GM18867 (cell line): ENCODE measurements around the gene UGT1A4.
"Not testable (repeated sequence)": the region's sequence is repeated elsewhere in the genome, so short reads cannot be mapped to it uniquely, and the experiment has no call there.

Experiments used
- ATAC-seq: cut with Tn5 transposase; IDR thresholded peaks from one replicate; pipeline ENCODE4 v1.9.1; 2021; ENCODE audit warnings: mild to moderate bottlenecking, moderate library complexity; ENCODE audit not compliant: unreplicated experiment

Gene UGT1A4

DNA sequence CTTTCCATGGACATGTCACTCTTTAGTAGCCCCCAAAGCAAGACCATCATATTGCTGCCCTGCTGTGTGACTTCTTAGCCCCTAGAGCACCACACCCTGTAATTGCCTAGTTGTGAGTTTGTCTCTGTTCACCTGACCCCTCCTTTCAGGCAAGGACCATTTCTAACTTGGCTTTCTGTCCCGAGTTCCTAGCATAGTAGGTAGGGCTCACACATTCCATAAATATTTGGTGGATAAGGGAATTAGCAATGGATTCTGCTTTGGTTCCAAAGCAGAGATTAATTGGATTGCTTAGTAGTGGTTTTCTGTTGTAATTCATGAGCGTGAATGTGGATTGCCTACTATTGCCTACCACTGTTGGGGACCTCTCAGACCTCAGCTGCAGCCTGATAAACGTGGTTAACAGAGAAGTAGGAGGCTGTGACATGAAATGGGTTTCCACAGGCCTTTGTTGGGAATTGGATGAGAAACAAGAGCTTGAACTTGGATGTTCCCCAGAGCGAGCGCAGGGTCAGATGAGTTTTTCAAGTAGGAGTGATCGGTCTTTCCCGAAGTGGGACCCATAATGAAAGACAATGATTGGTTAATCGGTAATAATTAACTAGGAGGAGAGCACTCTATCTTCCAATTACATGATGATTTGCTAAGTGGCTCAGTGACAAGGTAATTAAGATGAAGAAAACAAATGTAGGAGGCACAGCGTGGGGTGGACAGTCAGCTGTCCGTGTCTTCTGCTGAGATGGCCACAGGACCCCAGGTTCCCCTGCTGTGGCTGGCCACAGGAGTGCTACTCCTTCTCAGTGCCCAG, 28.1 kb downstream of the UGT1A4 start:
- ATAC-seq: no peak

DNA sequence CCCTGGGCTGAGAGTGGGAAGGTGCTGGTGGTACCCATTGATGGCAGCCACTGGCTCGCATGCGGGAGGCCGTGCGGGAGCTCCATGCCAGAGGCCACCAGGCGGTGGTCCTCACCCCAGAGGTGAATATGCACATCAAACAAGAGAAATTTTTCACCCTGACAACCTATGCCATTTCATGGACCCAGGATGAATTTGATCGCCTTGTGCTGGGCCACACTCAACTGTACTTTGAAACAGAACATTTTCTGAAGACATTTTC, 28.7 kb downstream of the UGT1A4 start:
- ATAC-seq: no peak

DNA sequence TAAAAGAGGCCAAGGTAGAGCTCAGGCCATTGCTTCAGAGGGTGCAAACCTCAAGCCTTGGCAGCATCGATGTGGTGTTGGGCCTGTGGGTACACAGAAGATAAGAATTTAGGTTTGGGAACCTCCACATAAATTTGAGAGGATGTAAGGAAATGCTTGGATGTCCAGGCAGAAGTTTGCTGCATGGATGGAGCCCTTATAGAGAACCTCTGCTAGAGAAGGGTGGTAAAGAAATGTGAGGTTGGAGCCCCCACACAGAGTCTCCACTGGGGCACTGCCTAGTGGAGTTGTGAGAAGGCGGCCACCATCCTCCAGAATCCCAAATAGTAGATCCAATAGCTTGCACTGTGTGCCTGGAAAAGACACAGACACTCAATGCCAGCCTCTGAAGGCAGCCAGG, 32.2 kb downstream of the UGT1A4 start:
- ATAC-seq: not testable (repeated sequence)

DNA sequence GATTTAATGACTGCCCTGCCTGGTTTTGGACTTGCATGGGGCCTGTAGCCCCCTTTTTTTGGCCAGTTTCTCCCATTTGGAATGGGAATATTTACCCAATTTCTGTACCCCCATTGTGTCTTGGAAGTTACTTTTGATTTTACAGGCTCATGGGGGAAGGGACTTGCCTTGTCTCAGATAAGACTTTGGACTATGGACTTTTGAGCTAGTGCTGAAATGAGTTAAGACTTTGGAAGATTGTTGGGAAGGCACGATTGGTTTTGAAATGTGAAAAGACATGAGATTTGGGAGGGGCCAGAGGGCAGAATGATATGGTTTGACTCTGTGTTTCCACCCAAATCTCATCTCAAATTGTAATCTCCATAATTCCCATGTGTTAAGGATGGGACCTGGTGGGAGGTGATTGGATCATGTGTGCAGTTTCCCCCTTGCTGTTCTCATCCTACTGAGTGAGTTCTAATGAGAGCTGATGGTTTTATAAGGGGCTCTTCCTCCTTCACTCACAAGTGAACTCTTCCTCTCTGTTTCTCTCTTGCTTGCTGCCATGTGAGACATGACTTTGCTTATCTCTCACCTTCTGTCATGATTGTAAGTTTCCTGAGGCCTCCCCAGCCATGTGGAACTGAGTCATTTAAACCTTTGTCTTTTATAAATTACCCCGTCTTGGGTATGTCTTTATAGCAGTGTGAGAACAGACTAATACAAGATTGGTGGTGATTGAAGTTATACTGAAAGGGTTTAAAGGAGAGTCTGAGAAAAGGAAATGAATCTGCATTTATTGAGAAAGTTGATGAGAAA, 32.9 kb downstream of the UGT1A4 start:
- not testable (repeated sequence) for ATAC-seq

DNA sequence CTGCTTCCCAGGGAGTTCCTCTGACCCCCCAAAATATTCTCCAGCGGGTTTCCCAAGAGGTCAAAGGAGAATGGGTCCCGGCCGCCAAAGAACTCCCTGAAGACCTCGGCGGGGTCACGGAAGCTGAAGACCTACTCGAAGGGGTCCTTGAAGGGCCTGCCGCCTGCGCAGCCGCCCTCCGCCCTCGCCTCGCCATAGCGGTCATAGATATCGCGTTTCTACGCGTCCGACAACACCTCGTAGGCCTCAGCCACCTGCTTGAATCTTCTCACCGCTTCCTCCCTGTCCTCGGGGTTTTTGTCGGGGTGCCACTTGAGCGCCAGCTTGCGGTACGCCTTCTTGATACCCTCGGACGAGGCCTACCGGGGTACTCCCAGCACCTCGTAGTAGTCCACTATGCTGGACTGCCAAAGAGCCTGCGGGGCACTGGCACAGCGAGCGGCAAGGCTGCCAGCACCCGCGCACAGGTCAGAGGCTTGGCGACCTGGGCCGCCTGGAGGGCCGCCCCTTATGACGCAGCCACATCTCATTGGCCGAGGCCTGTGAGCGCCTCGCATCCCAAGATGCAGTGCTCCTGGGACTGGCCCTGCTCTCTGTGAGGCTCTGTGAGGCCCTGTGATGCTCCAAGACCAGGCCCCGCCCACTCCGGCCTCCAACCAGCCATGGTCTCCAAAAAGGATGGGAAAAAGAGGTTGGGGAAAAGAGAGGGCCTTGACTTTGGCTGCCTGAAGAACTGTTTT, 36.5 kb downstream of the UGT1A4 start:
- no peak for ATAC-seq

- ATAC-seq: no peak
These were observed 38.0 kb downstream of the UGT1A4 start for GRCh38 chr2:233756429-233757081.

GRCh38 chr2:233758141-233758540, 39.6 kb downstream of the UGT1A4 start:
- ATAC-seq: no peak

DNA sequence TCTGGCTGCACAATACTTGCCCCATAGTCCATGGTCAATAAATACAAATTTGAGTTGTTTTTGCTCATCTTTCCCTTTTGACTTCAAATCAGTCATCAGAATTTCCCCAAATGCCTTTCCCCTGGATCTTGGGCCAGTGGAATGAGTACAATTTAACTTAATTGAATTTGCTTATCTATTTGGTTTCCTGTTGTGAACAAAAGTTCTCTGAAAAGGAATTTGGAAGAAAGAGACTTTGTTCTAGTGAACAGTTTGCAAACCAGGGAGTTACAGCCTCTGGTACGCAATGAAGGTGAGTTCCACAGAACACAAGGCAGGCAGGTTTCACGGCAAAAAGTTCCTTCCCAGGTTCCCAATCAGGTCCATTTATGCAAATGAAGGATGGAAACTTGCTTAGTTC, 40.3 kb downstream of the UGT1A4 start:
- no peak for ATAC-seq

- ATAC-seq: no peak
These were observed 41.5 kb downstream of the UGT1A4 start, which contains the start of gene UGT1A1 for GRCh38 chr2:233760043-233760442. Gene UGT1A1 (plus strand): TSS chr2:233760270. CDS start chr2:233760288, 18 bp downstream.

DNA sequence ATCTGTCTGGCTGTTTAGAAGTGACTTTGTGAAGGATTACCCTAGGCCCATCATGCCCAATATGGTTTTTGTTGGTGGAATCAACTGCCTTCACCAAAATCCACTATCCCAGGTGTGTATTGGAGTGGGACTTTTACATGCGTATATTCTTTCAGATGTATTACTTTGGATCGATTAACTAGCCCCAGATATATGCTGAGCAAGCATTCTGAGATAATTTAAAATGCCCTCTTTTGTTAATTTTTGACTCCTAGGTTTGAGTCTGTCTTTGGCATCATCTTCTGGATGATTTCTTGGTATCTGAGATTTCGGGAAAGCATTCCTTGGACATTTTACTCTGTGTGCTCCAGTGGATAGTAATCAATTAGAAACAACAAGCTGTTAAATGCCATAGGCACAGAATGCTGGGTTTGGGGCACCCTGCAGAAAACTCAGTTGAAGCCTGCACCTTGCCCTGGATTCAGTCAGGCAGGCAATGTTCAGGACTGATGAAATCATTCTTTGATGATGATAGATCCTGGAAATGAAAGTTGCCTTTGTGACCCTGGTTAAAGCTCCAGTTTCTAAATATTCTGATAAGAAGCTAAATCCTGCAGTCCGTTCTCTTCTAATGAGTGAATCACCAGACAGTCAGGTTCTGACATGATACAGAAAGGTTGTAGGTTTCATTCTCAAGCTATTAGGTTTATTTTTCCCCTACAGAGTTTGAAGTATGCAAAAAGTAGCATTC, 42.7 kb downstream of the UGT1A4 start:
- ATAC-seq: no peak

GRCh38 chr2:233764264-233764663, 45.7 kb downstream of the UGT1A4 start:
- ATAC-seq: no peak

GRCh38 chr2:233764761-233765160, 46.2 kb downstream of the UGT1A4 start:
- no peak for ATAC-seq

- ATAC-seq: no peak
These were observed 47.9 kb downstream of the UGT1A4 start for GRCh38 chr2:233766416-233766815.

- ATAC-seq: no peak
These were observed 49.5 kb downstream of the UGT1A4 start for GRCh38 chr2:233768076-233768475.

GRCh38 chr2:233769260-233769659, 50.7 kb downstream of the UGT1A4 start:
- no peak for ATAC-seq

DNA sequence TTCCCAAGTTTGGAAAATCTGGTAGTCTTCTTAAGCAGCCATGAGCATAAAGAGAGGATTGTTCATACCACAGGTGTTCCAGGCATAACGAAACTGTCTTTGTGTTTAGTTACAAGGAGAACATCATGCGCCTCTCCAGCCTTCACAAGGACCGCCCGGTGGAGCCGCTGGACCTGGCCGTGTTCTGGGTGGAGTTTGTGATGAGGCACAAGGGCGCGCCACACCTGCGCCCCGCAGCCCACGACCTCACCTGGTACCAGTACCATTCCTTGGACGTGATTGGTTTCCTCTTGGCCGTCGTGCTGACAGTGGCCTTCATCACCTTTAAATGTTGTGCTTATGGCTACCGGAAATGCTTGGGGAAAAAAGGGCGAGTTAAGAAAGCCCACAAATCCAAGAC, 53.6 kb downstream of the UGT1A4 start:
- ATAC-seq: no peak

GRCh38 chr2:233772583-233772982, 54.0 kb downstream of the UGT1A4 start:
- ATAC-seq: no peak

DNA sequence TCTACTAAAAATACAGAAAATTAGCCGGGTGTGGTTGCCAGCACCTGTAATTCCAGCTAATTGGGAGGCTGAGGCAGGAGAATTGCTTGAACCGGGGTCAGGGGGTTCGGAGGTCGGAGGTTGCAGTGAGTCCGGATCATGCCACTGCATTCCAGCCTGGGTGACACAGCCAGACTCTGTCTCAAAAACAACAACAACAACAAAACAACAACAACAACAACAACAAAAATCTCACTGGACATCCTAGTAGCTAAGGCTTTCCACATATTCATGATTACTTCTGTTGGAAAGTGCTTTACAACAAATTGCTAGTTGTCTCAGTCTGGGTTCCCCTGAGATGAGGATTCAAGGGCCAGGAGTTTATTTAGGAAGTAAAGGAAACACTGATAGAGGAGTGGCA, 55.3 kb downstream of the UGT1A4 start:
- ATAC-seq: no peak

- no peak for ATAC-seq
These were observed 56.9 kb downstream of the UGT1A4 start for GRCh38 chr2:233775414-233775813.

GRCh38 chr2:233778030-233778429, 59.5 kb downstream of the UGT1A4 start, which contains the start of gene MROH2A:
Gene MROH2A (plus strand): TSS chr2:233778330. CDS start chr2:233779359, 1,029 bp downstream.
- ATAC-seq: no peak
